HepG2 (cell line): ENCODE measurements around the gene USE1. TPM values are rescaled to one million over a fixed set of nuclear protein-coding genes. Genes with fewer than 3 reads are reported as not detected.
A peak's percentile ranks its signal among the peaks of the same experiment; 100 is the strongest.

Experiments
- AGO1 ChIP-seq: fragments of 200-400 bp; formaldehyde crosslinking; IDR thresholded peaks from 2 replicates; pipeline ENCODE4 v1.6.1; 2017; ENCODE audit warnings: mild to moderate bottlenecking, low read depth, low read length, moderate library complexity; ENCODE audit not compliant: poor library complexity, severe bottlenecking
- GTF2F1 ChIP-seq: fragments of 150-350 bp; IDR thresholded peaks from 2 replicates; pipeline ENCODE4 v1.6.1; 2014; ENCODE audit warnings: low read length
- RARG ChIP-seq: sonication (generic); formaldehyde crosslinking; IDR thresholded peaks from 2 replicates; pipeline ENCODE4 v1.4.0; 2020; ENCODE audit warnings: low read depth, mild to moderate bottlenecking, missing genetic modification reagents
- ZNF282 ChIP-seq: fragments of 450-650 bp; IDR thresholded peaks from 2 replicates; pipeline ENCODE4 v1.6.1; 2018; ENCODE audit not compliant: partially characterized antibody
- ZNF367 ChIP-seq: sonication (generic); formaldehyde crosslinking; IDR thresholded peaks from 2 replicates; pipeline ENCODE4 v1.4.0; 2020; ENCODE audit warnings: missing genetic modification reagents, borderline replicate concordance
- ZNF597 ChIP-seq: sonication (generic); formaldehyde crosslinking; IDR thresholded peaks from 2 replicates; pipeline ENCODE4 v1.5.0; 2020; ENCODE audit warnings: missing genetic modification reagents
- ZSCAN30 ChIP-seq: sonication (generic); formaldehyde crosslinking; IDR thresholded peaks from 2 replicates; pipeline ENCODE4 v1.5.0; 2020; ENCODE audit warnings: mild to moderate bottlenecking, missing genetic modification reagents
- polyA plus RNA-seq, 8 experiments: library from polyadenylated mRNA; depleted of rRNA in 3 of 8; stranded (reverse) in 7 of 8; unstranded in 1 of 8; fragments of >200 nt; fragmentation: Illumina TruSeq in 4 of 8; extraction: Trizol in 4 of 8; gene quantifications; 2 replicates each; pipeline versions ENCODE4 v1.2.1 to v1.2.3, GENCODE V29; 2011 to 2016; ENCODE audit warnings: low read depth in 4 of 8, missing spikeins in 1 of 8, mixed read lengths in 1 of 8; ENCODE audit not compliant: insufficient read depth in 1 of 8
- total RNA-seq, 5 experiments: library from RNA; depleted of rRNA; stranded (reverse); fragments of >200 nt; fragmentation: Illumina TruSeq; extraction: Trizol; gene quantifications; 2 replicates each; pipeline ENCODE4 v1.2.3, GENCODE V29; 2016; ENCODE audit warnings: low read depth in 1 of 5
- TF ChIP-seq, protein P1 (sequence below), 2 experiments: fragments of 450-650 bp in 1 of 2; sonication (generic) in 1 of 2; formaldehyde crosslinking in 1 of 2; IDR thresholded peaks; 2 replicates each; pipeline versions ENCODE4 v1.6.1 to v1.8.0; 2016 to 2022; ENCODE audit warnings: antibody characterized with exemption in 1 of 2, mild to moderate bottlenecking in 1 of 2, missing genetic modification reagents in 1 of 2
- TF ChIP-seq, protein P2 (sequence below): sonication (generic); formaldehyde crosslinking; IDR thresholded peaks from 2 replicates; pipeline ENCODE4 v1.4.0; 2020; ENCODE audit warnings: mild to moderate bottlenecking, missing genetic modification reagents

The USE1 gene
- total and polyA plus RNA-seq, 2 of the 13 experiments (the other 11 are each of a cell fraction or from before 2014, with no cell fraction given), result 9.9 to 17.6 TPM

GRCh38 chr19:17248011-17248776, 33.0 kb downstream of the USE1 start (continued):
- TF ChIP-seq, protein P1, sequence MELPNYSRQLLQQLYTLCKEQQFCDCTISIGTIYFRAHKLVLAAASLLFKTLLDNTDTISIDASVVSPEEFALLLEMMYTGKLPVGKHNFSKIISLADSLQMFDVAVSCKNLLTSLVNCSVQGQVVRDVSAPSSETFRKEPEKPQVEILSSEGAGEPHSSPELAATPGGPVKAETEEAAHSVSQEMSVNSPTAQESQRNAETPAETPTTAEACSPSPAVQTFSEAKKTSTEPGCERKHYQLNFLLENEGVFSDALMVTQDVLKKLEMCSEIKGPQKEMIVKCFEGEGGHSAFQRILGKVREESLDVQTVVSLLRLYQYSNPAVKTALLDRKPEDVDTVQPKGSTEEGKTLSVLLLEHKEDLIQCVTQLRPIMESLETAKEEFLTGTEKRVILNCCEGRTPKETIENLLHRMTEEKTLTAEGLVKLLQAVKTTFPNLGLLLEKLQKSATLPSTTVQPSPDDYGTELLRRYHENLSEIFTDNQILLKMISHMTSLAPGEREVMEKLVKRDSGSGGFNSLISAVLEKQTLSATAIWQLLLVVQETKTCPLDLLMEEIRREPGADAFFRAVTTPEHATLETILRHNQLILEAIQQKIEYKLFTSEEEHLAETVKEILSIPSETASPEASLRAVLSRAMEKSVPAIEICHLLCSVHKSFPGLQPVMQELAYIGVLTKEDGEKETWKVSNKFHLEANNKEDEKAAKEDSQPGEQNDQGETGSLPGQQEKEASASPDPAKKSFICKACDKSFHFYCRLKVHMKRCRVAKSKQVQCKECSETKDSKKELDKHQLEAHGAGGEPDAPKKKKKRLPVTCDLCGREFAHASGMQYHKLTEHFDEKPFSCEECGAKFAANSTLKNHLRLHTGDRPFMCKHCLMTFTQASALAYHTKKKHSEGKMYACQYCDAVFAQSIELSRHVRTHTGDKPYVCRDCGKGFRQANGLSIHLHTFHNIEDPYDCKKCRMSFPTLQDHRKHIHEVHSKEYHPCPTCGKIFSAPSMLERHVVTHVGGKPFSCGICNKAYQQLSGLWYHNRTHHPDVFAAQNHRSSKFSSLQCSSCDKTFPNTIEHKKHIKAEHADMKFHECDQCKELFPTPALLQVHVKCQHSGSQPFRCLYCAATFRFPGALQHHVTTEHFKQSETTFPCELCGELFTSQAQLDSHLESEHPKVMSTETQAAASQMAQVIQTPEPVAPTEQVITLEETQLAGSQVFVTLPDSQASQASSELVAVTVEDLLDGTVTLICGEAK (IDR thresholded peaks at IDR 0.05), result no peak
- TF ChIP-seq, protein P1 (CRISPR knock-in tag; IDR thresholded peaks at IDR 0.05), result peak; percentile 69; the same call in 1 of the 2 replicates
- TF ChIP-seq ZSCAN30 (CRISPR knock-in tag), result peak; percentile 84
- no peak for TF ChIP-seq RARG (CRISPR knock-in tag)
- no peak for TF ChIP-seq ZNF282
- no peak for TF ChIP-seq ZNF367 (CRISPR knock-in tag)
- no peak for TF ChIP-seq ZNF597
- TF ChIP-seq GTF2F1, result no peak
- TF ChIP-seq, protein P2, sequence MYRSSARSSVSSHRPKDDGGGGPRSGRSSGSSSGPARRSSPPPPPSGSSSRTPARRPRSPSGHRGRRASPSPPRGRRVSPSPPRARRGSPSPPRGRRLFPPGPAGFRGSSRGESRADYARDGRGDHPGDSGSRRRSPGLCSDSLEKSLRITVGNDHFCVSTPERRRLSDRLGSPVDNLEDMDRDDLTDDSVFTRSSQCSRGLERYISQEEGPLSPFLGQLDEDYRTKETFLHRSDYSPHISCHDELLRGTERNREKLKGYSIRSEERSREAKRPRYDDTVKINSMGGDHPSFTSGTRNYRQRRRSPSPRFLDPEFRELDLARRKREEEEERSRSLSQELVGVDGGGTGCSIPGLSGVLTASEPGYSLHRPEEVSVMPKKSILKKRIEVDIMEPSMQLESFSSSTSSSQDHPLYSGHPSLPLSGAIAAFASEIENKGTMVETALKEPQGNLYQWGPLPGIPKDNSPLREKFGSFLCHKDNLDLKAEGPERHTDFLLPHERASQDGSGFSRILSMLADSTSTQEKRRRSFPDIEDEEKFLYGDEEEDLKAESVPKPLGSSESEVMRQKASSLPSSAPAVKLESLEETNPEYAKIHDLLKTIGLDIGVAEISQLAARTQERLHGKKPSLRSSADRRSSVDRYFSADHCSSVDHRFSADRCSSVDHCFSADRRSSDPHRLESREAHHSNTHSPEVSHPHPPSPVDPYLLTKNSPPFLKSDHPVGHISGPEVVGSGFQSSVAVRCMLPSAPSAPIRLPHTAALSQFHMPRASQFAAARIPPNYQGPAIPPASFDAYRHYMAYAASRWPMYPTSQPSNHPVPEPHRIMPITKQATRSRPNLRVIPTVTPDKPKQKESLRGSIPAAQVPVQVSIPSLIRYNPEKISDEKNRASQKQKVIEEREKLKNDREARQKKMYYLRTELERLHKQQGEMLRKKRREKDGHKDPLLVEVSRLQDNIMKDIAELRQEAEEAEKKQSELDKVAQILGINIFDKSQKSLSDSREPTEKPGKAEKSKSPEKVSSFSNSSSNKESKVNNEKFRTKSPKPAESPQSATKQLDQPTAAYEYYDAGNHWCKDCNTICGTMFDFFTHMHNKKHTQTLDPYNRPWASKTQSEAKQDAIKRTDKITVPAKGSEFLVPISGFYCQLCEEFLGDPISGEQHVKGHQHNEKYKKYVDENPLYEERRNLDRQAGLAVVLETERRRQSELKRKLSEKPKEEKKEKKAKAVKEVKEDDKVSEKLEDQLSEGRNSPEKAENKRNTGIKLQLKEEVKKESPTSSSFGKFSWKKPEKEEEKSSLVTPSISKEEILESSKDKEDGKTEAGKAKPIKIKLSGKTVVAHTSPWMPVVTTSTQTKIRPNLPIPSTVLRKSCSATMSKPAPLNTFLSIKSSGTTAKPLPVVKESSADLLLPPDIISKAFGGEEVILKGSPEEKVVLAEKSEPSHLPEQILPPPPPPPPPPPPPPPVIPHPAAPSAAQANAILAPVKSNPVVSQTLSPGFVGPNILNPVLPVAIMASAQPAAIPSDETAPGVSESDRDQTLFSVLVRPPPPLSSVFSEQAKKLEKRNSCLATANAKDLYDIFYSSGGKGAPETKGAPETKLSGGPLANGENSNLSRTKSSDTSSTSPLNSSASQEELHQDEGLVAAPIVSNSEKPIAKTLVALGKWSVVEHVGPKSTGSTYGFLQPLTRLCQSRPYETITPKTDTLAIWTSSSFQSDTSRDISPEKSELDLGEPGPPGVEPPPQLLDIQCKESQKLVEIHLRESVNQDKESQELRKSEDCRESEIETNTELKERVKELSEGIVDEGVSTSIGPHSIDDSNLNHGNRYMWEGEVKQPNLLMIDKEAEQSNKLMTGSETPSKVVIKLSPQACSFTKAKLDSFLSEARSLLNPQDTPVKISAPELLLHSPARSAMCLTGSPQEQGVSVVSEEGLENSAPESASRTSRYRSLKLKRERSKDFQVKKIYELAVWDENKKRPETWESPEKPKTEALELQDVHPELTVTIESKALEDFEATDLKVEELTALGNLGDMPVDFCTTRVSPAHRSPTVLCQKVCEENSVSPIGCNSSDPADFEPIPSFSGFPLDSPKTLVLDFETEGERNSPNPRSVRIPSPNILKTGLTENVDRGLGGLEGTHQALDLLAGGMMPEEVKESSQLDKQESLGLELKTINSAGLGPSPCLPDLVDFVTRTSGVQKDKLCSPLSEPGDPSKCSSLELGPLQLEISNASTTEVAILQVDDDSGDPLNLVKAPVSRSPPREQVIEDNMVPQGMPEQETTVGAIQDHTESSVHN (CRISPR knock-in tag), result no peak
- TF ChIP-seq AGO1, result no peak
